GM18511 (cell line): ENCODE results near the gene RAET1L.
"Not testable (repeated sequence)": the region's sequence is repeated elsewhere in the genome, so short reads cannot be mapped to it uniquely, and the experiment has no call there.

Experiments used
- ATAC-seq: cut with Tn5 transposase; IDR thresholded peaks from one replicate; pipeline ENCODE4 v1.9.1; 2021; ENCODE audit warnings: mild to moderate bottlenecking, moderate library complexity; ENCODE audit not compliant: unreplicated experiment

The RAET1L gene

GRCh38 chr6:149995235-149995750 lies 30.0 kb downstream of the RAET1L start:
- no peak for ATAC-seq

DNA sequence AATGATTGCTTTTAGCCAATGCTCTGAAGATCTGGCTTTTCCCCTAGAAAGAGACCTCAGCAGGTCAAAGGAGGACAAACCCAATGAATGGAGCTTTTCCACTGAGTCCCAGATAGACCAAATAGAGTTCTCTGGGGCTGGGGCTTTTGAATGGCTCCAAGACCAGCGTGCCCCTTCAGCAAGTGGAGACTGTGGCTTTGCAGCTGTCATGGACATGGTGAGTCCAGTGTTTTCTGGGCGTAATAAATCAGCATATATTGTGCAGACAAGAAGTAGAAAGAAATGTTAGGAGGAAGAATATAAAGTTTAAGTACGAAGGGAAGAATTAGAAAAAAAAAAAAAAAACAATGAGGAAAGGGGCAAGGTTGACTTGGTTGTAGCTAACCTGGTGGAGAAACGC lies 33.5 kb downstream of the RAET1L start:
- no peak for ATAC-seq

DNA sequence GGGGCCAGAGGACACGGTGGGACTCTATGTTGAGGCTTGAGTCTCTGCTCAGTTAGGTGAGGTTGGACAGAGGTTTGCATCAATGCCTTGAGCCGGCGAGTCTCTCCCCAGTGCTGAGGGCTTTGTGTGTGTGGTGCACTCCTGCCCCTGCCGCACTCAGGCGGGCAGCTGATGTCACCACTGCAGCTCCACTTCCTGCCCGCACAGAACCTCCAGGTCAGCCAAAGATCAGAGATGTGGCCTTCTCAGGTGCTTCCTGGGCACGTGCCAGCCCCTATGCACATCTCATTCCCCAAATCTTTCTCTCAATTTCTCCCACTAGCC lies 33.9 kb downstream of the RAET1L start:
- not testable (repeated sequence) for ATAC-seq

DNA sequence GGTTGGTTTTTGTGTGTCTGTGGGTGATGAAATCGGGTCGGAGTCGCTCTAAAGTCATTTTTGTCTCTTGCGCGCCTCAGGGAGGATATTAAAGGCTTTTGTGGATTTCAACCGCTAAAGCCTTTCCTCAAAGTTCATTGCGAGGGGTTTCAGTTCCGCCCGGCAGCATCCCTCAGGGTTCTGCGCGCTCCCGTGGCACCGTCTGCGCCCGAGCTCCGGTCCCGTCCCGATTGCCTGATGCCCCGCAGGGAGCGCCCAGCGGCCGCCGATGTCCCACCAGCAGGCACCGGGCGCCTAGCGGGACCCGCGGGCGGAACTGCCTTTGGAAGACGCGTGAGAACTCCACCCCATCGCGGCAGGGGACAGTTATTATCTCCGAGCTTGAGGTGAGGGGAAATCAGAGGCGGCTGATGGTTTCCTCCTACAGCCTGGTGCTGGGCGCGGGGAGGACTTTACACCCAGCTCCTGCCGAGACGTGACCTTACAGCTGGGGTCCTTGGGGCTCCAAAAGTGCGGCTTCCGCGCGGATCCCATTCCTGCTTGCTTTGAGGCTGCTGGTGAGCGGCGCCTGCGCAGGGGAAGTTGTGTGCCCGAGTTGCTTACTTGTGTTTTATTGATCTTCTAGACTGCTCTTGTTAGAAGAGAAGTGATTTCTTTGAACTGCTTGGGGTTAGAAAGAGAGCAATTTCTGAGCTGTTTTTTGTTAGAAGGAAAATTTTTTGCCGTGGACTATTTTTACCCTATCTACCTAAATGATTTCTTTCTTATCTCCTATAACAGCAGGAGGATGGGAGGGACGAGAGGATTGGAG lies 34.5 kb downstream of the RAET1L start:
- ATAC-seq, result no peak

GRCh38 chr6:149990212-149990660 lies 35.1 kb downstream of the RAET1L start:
- ATAC-seq, result no peak

GRCh38 chr6:149988550-149989346 lies 36.6 kb downstream of the RAET1L start:
- ATAC-seq, result no peak

DNA sequence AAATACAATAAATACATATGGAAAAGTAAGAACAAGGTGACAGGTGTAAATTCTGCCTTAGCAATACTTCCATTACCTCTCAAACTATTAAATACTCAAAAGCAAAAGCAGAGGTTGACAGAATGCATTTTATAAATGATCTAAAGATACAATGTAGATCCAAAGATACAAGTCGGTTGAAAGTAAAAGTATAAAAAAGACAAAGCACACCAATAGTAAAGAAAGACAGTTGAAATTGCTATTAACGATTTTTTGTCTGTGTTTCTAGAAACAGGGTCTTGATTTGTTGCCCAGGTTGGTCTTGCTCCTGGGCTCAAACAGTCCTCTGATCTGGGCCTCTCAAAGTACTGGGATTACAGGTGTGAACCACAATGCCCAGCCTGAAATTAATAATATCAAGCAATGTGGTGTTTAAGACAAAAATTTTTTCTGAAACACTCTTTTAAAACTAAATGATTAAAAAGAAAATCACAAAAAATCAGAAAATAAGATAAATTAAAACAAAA lies 37.7 kb downstream of the RAET1L start:
- no peak for ATAC-seq

GRCh38 chr6:149985481-149985937 lies 39.8 kb downstream of the RAET1L start:
- ATAC-seq, result no peak

DNA sequence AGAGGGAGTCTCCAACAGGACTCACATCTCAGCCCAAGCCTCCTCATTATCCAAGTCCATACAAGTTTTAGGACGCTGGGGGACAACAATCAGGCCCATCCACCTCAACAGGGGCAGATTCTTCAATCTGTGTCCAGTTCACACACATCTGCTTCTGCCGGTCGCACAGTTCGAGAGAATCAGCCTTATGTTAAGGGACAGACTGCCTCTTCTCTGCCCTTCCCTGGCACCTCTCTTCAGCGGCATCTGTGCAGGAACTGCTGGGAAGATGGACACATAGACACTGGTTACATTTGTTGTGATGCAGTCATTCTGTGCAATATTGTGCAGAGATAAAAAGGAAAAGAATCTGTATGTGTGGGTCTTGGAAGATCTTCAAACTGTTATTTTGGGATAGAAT lies 40.6 kb downstream of the RAET1L start:
- no peak for ATAC-seq

DNA sequence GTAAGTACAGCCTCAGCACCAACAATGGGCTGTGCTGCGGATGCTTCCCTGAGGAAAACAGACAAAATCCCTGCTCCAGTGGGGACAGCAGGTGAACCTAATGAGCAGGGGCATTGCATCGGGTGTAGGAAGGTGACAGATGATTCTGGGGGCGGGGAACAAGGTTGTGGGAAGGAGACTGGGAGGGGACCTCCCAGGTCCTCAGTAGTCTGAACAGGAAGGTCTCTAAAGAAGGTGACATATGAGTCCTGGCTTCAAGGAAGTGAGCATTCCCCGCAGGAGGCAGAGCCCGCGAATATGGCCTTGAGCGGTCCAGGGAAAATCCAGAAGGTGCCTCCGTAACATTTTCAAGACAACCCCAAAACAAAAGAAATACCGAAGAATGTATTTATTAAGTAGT lies 42.2 kb downstream of the RAET1L start:
- ATAC-seq, result no peak

GRCh38 chr6:149979293-149979692 lies 46.0 kb downstream of the RAET1L start:
- no peak for ATAC-seq

- no peak for ATAC-seq
Measured at GRCh38 chr6:149978610-149979009, 46.7 kb downstream of the RAET1L start.

GRCh38 chr6:149977221-149977620 lies 48.1 kb downstream of the RAET1L start:
- ATAC-seq, result no peak

GRCh38 chr6:149975400-149975799 lies 49.9 kb downstream of the RAET1L start:
- ATAC-seq, result no peak

- no peak for ATAC-seq
Measured at GRCh38 chr6:149974825-149975224, 50.5 kb downstream of the RAET1L start.

DNA sequence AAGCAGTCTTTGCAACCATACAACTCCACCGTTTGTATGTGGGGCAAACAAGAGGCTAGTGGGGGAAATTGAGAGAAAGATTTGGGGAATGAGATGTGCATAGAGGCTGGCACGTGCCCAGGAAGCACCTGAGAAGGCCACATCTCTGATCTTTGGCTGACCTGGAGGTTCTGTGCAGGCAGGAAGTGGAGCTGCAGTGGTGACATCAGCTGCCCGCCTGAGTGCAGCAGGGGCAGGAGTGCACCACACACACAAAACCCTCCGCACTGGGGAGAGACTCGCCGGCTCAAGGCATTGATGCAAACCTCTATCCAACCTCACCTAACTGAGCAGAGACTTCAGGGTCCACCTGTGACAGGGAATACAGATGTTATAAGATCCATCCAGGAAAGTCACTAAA lies 50.9 kb downstream of the RAET1L start:
- not testable (repeated sequence) for ATAC-seq

DNA sequence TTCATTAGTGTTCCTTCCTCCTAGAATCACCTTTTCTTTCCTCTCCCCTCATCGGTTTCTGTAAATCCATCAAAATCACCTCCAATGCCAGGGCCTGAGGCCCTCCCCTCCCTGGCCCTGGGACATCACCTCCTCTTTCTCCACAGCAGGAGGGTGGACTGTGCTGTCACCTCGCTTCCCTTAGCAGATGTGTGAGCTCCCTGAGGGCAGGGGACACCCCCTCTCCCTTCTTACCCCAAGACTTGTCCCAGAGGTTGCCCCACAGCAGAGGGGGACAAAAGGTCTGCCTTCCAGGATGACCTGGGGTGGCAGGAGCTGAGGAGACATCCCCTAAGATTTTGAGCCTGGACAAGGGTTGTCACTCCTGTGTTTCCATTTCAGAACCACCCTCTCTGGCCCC lies 55.7 kb downstream of the RAET1L start:
- no peak for ATAC-seq

- not testable (repeated sequence) for ATAC-seq
Measured at GRCh38 chr6:149968909-149969308, 56.4 kb downstream of the RAET1L start.
